Astrocyte (in vitro differentiated cells and primary cell): ENCODE measurements around the gene GNB2. TPM values are rescaled to one million over a fixed set of nuclear protein-coding genes. Genes with fewer than 3 reads are reported as not detected.

Source experiments
- DNase-seq: peaks from one replicate; pipeline ENCODE4 v3.0.0-alpha.2; 2010; ENCODE audit warnings: low read depth
- FAIRE-seq: peaks from 2 replicates; lab custom pipeline; 2011; peaks lifted over from hg19 to GRCh38; lab: Jason Lieb, UNC
- H2AFZ ChIP-seq: 2 replicates; pipeline ENCODE4 v1.6.0; 2012; ENCODE audit warnings: low read depth, low read length, inconsistent platforms
- H3K27ac ChIP-seq: 2 replicates; pipeline ENCODE4 v1.5.1; 2011; ENCODE audit warnings: low read depth, low read length, inconsistent platforms
- H3K27me3 ChIP-seq: 2 replicates; pipeline ENCODE4 v1.6.0; 2011; ENCODE audit warnings: low read length, inconsistent platforms; ENCODE audit not compliant: insufficient read depth
- H3K36me3 ChIP-seq: 2 replicates; pipeline ENCODE4 v1.5.1; 2011; ENCODE audit warnings: low read length, inconsistent platforms; ENCODE audit not compliant: insufficient read depth
- H3K4me1 ChIP-seq: 2 replicates; pipeline ENCODE4 v1.5.1; 2011; ENCODE audit warnings: low read length, inconsistent platforms; ENCODE audit not compliant: insufficient read depth
- H3K4me2 ChIP-seq: 2 replicates; pipeline ENCODE4 v1.6.0; 2012; ENCODE audit warnings: low read length, inconsistent platforms
- H3K4me3 ChIP-seq: 2 replicates; pipeline ENCODE4 v1.5.1; 2011; ENCODE audit warnings: low read depth, mild to moderate bottlenecking, low read length, inconsistent platforms; ENCODE audit not compliant: insufficient read depth
- H3K79me2 ChIP-seq: 2 replicates; pipeline ENCODE4 v1.6.0; 2012; ENCODE audit warnings: mild to moderate bottlenecking, low read length, inconsistent platforms; ENCODE audit not compliant: insufficient read depth
- H3K9ac ChIP-seq: 2 replicates; pipeline ENCODE4 v1.6.0; 2012; ENCODE audit warnings: mild to moderate bottlenecking, low read length, inconsistent platforms
- H3K9me3 ChIP-seq: 2 replicates; pipeline ENCODE4 v1.5.1; 2012; ENCODE audit warnings: low read depth, mild to moderate bottlenecking, low read length, inconsistent platforms; ENCODE audit not compliant: insufficient read depth
- H4K20me1 ChIP-seq: 2 replicates; pipeline ENCODE4 v1.6.0; 2012; ENCODE audit warnings: low read length, inconsistent platforms; ENCODE audit not compliant: insufficient read depth
- H3K27ac Mint-ChIP-seq: one replicate; pipeline ENCODE4 v1.8.0; 2021; ENCODE audit warnings: mild to moderate bottlenecking, mixed read lengths; ENCODE audit not compliant: unreplicated experiment
- H3K27me3 Mint-ChIP-seq: one replicate; pipeline ENCODE4 v1.8.0; 2021; ENCODE audit warnings: low read depth, mixed read lengths; ENCODE audit not compliant: unreplicated experiment
- H3K36me3 Mint-ChIP-seq: one replicate; pipeline ENCODE4 v1.8.0; 2021; ENCODE audit warnings: low read depth, mixed read lengths; ENCODE audit not compliant: unreplicated experiment
- H3K4me1 Mint-ChIP-seq: one replicate; pipeline ENCODE4 v1.8.0; 2021; ENCODE audit warnings: low read depth, mixed read lengths; ENCODE audit not compliant: unreplicated experiment
- H3K4me3 Mint-ChIP-seq: one replicate; pipeline ENCODE4 v1.8.0; 2021; ENCODE audit warnings: mild to moderate bottlenecking, moderate library complexity, mixed read lengths; ENCODE audit not compliant: unreplicated experiment
- H3K9me3 Mint-ChIP-seq: one replicate; pipeline ENCODE4 v1.8.0; 2021; ENCODE audit warnings: mild to moderate bottlenecking, mixed read lengths; ENCODE audit not compliant: unreplicated experiment
- CTCF ChIP-seq: IDR thresholded peaks from 2 replicates; pipeline ENCODE4 v1.5.1; 2011; ENCODE audit warnings: low read depth, mild to moderate bottlenecking, inconsistent platforms, low read length, moderate library complexity; ENCODE audit not compliant: insufficient read depth
- EZH2 ChIP-seq: IDR thresholded peaks from 2 replicates; pipeline ENCODE4 v1.6.1; 2012; ENCODE audit warnings: mild to moderate bottlenecking, low read length, inconsistent platforms; ENCODE audit not compliant: insufficient read depth
- total RNA-seq: library from RNA; stranded (reverse); gene quantifications from 2 replicates; pipeline ENCODE4 v1.2.1, GENCODE V29; 2021

The GNB2 gene
- total RNA-seq, 1 donor from 2014 or later, result 274 TPM

GRCh38 chr7:100629117-100629716, 44.3 kb upstream of the GNB2 start:
- peaks cover 47% of the 10 kb centered on the region for H3K27me3 Mint-ChIP-seq
- FAIRE-seq (no peak), DNase-seq (no peak)
- no peak overlapping the region for H2AFZ ChIP-seq
- TF ChIP-seq CTCF, result peak; percentile 22
- TF ChIP-seq EZH2, result no peak
- no peak overlapping the region for H3K27ac ChIP-seq
- H3K9me3 Mint-ChIP-seq, result no peaks in the 10 kb centered on the region
- peaks cover 7% of the 10 kb centered on the region for H3K4me1 ChIP-seq
- no peak overlapping the region for H3K9ac ChIP-seq
- H3K36me3 ChIP-seq, result no peaks in the 10 kb centered on the region
- no peaks in the 10 kb centered on the region for H4K20me1 ChIP-seq
- H3K4me3 ChIP-seq, result no peak overlapping the region
- no peaks in the 10 kb centered on the region for H3K4me1 Mint-ChIP-seq
- H3K79me2 ChIP-seq, result no peaks in the 10 kb centered on the region
- no peak overlapping the region for H3K27ac Mint-ChIP-seq
- no peaks in the 10 kb centered on the region for H3K9me3 ChIP-seq
- no peak overlapping the region for H3K4me3 Mint-ChIP-seq
- peaks cover 2% of the 10 kb centered on the region for H3K36me3 Mint-ChIP-seq
- peaks cover 15% of the 10 kb centered on the region for H3K27me3 ChIP-seq
- H3K4me2 ChIP-seq, result no peak overlapping the region

GRCh38 chr7:100630066-100630465, 43.5 kb upstream of the GNB2 start:
- H3K27ac Mint-ChIP-seq, result no peak overlapping the region
- H3K9me3 Mint-ChIP-seq, result no peaks in the 10 kb centered on the region
- H3K27me3 Mint-ChIP-seq, result peaks cover 54% of the 10 kb centered on the region
- peaks cover 20% of the 10 kb centered on the region for H3K27me3 ChIP-seq
- H3K36me3 ChIP-seq, result no peaks in the 10 kb centered on the region
- H2AFZ ChIP-seq, result no peak overlapping the region
- no peak overlapping the region for H3K9ac ChIP-seq
- H3K79me2 ChIP-seq, result no peaks in the 10 kb centered on the region
- no peaks in the 10 kb centered on the region for H3K9me3 ChIP-seq
- H4K20me1 ChIP-seq, result no peaks in the 10 kb centered on the region
- peaks cover 2% of the 10 kb centered on the region for H3K36me3 Mint-ChIP-seq
- no peak overlapping the region for H3K4me3 ChIP-seq
- H3K27ac ChIP-seq, result no peak overlapping the region
- no peak overlapping the region for H3K4me2 ChIP-seq
- DNase-seq, result no peak
- peak overlapping the region; percentile 55 for H3K4me3 Mint-ChIP-seq
- FAIRE-seq, result no peak
- H3K4me1 ChIP-seq, result peaks cover 7% of the 10 kb centered on the region
- no peaks in the 10 kb centered on the region for H3K4me1 Mint-ChIP-seq
- TF ChIP-seq CTCF, result no peak
- TF ChIP-seq EZH2, result no peak

- peak overlapping the region; percentile 84 for H3K4me2 ChIP-seq
- H3K9me3 Mint-ChIP-seq, result peaks cover 2% of the 10 kb centered on the region
- H3K4me1 ChIP-seq, result peaks cover 7% of the 10 kb centered on the region
- no peak for FAIRE-seq
- peak overlapping the region; percentile 53 for H3K27ac Mint-ChIP-seq
- peaks cover 27% of the 10 kb centered on the region for H3K27me3 ChIP-seq
- peaks cover 2% of the 10 kb centered on the region for H3K36me3 Mint-ChIP-seq
- no peaks in the 10 kb centered on the region for H3K79me2 ChIP-seq
- H4K20me1 ChIP-seq, result no peaks in the 10 kb centered on the region
- H3K4me3 Mint-ChIP-seq, result peak overlapping the region; percentile 81
- no peaks in the 10 kb centered on the region for H3K36me3 ChIP-seq
- peak overlapping the region; percentile 35 for H3K9ac ChIP-seq
- H3K27ac ChIP-seq, result no peak overlapping the region
- H2AFZ ChIP-seq, result peak overlapping the region; percentile 81
- peaks cover 47% of the 10 kb centered on the region for H3K27me3 Mint-ChIP-seq
- no peak for DNase-seq
- no peaks in the 10 kb centered on the region for H3K9me3 ChIP-seq
- TF ChIP-seq EZH2 (peak; percentile 93), CTCF (no peak)
- peak overlapping the region; percentile 39 for H3K4me3 ChIP-seq
- H3K4me1 Mint-ChIP-seq, result no peaks in the 10 kb centered on the region
Observed at GRCh38 chr7:100632951-100633717, 40.4 kb upstream of the GNB2 start.
